HepG2 (cell line): Measurements from ENCODE around the gene MAN1C1. TPM values are rescaled to one million over a fixed set of nuclear protein-coding genes. Genes with fewer than 3 reads are reported as not detected.

ENCODE experiments used
- ATAC-seq: fragments of 200-7000 bp; cut with Tn5 transposase; 3 replicates; pipeline ENCODE4 v1.9.1; 2020; ENCODE audit warnings: mild to moderate bottlenecking, moderate library complexity
- BruUV-seq: library from RNA; stranded (reverse); fragments of 400-500 nt; replicated peaks from 2 replicates; lab custom pipeline; 2021; lab: Mats Ljungman, UMichigan
- CTCF ChIA-PET: fragments of 300-600 bp; formaldehyde crosslinking; extraction: SDS; loops from one replicate; lab custom pipeline; 2021; ENCODE audit warnings: low total read pairs, inconsistent platforms, low intra/inter-chr PET ratio; lab: Yijun Ruan, JAX
- POLR2A ChIA-PET: fragments of 350-600 bp; sonication (Branson Sonifier 250); formaldehyde crosslinking; loops from one replicate; lab custom pipeline; 2020; ENCODE audit warnings: antibody characterized with exemption, inconsistent platforms; lab: Yijun Ruan, JAX
- DNase-seq: peaks from one replicate; pipeline ENCODE4 v3.0.0-alpha.2; 2015; ENCODE audit warnings: low spot score
- FAIRE-seq: peaks from 3 replicates; lab custom pipeline; 2011; peaks lifted over from hg19 to GRCh38; lab: Jason Lieb, UNC
- H2AFZ ChIP-seq: one replicate; pipeline ENCODE4 v1.6.1; 2011; ENCODE audit warnings: low read length, inconsistent platforms
- H3K27ac ChIP-seq: fragments of 300-600 bp; 3 replicates; pipeline ENCODE4 v1.8.0; 2011; ENCODE audit warnings: mixed run types, mild to moderate bottlenecking, mixed read lengths, low read length, inconsistent platforms; ENCODE audit not compliant: insufficient read depth; ENCODE audit errors: extremely low read length
- H3K27me3 ChIP-seq, 2 experiments: fragments of 200-600 bp in 1 of 2; 2 replicates in 1 of 2; 3 replicates in 1 of 2; pipeline versions ENCODE4 v1.6.0 to v1.8.0; 2011; ENCODE audit warnings: low read length in 2 of 2, mild to moderate bottlenecking in 2 of 2, moderate library complexity in 2 of 2, inconsistent platforms in 1 of 2; ENCODE audit not compliant: insufficient read depth in 2 of 2, control insufficient read depth in 1 of 2
- H3K36me3 ChIP-seq, 2 experiments: fragments of 200-600 bp in 1 of 2; replicated peaks in 1 of 2; 2 replicates in 1 of 2; 3 replicates in 1 of 2; pipeline versions ENCODE4 v1.5.1 to v1.8.0; 2011; ENCODE audit warnings: low read length in 2 of 2, inconsistent platforms in 1 of 2; ENCODE audit not compliant: insufficient read depth in 2 of 2, control insufficient read depth in 1 of 2
- H3K4me1 ChIP-seq: 2 replicates; pipeline ENCODE4 v1.5.1; 2012; ENCODE audit warnings: low read length, inconsistent platforms; ENCODE audit not compliant: insufficient read depth
- H3K4me2 ChIP-seq: 2 replicates; pipeline ENCODE4 v1.6.0; 2011; ENCODE audit warnings: low read depth, low read length, inconsistent platforms
- H3K4me3 ChIP-seq, 3 experiments: fragments of 200-600 bp in 1 of 3; sonication (generic), shearing (Covaris generic) in 1 of 3; replicated peaks in 1 of 3; 2 replicates each; pipeline ENCODE4 v1.5.1; 2011 to 2016; ENCODE audit warnings: low read length in 3 of 3, inconsistent platforms in 2 of 3, low read depth in 2 of 3, mild to moderate bottlenecking in 2 of 3, control low read depth in 1 of 3, mixed read lengths in 1 of 3; ENCODE audit not compliant: insufficient read depth in 1 of 3
- H3K79me2 ChIP-seq: one replicate; pipeline ENCODE4 v1.6.1; 2011; ENCODE audit warnings: low read length, inconsistent platforms; ENCODE audit not compliant: insufficient read depth
- H3K9ac ChIP-seq: 2 replicates; pipeline ENCODE4 v1.6.0; 2011; ENCODE audit warnings: mild to moderate bottlenecking, low read depth, low read length, inconsistent platforms; ENCODE audit not compliant: insufficient read depth
- H3K9me3 ChIP-seq: 2 replicates; pipeline ENCODE4 v1.5.1; 2012; ENCODE audit warnings: mild to moderate bottlenecking, low read length
- H4K20me1 ChIP-seq: 2 replicates; pipeline ENCODE4 v1.6.0; 2011; ENCODE audit warnings: inconsistent platforms, mild to moderate bottlenecking, low read length, moderate library complexity; ENCODE audit not compliant: insufficient read depth
- CBFB ChIP-seq: sonication (generic); formaldehyde crosslinking; IDR thresholded peaks from 2 replicates; pipeline ENCODE4 v1.4.0; 2020; ENCODE audit warnings: missing genetic modification reagents
- CEBPB ChIP-seq: IDR thresholded peaks from 2 replicates; pipeline ENCODE4 v1.6.1; 2011; ENCODE audit warnings: low read depth, low read length, improper control_type of control experiment, borderline replicate concordance
- GATA4 ChIP-seq: sonication (generic); IDR thresholded peaks from 2 replicates; pipeline ENCODE4 v1.6.1; 2016; ENCODE audit warnings: antibody characterized with exemption, low read depth, borderline replicate concordance
- MAZ ChIP-seq, 2 experiments: sonication (generic) in 1 of 2; formaldehyde crosslinking in 1 of 2; IDR thresholded peaks; 2 replicates each; pipeline versions ENCODE4 v1.5.0 to v1.6.1; 2012 to 2020; ENCODE audit warnings: low read depth in 2 of 2, mild to moderate bottlenecking in 2 of 2, borderline replicate concordance in 1 of 2, improper control_type of control experiment in 1 of 2, low read length in 1 of 2, missing genetic modification reagents in 1 of 2, moderate library complexity in 1 of 2
- NBN ChIP-seq: fragments of 450-650 bp; conservative IDR thresholded peaks from 2 replicates; pipeline ENCODE4 v1.6.1; 2017
- NFKBIZ ChIP-seq: IDR thresholded peaks from 2 replicates; pipeline ENCODE4 v1.6.1; 2018; ENCODE audit warnings: missing genetic modification reagents, missing compliant biosample characterization
- NR1H2 ChIP-seq: sonication (generic); formaldehyde crosslinking; IDR thresholded peaks from 2 replicates; pipeline ENCODE4 v1.8.1; 2022; ENCODE audit warnings: low read depth, missing genetic modification reagents, borderline replicate concordance
- PRDM4 ChIP-seq: sonication (generic); formaldehyde crosslinking; IDR thresholded peaks from 2 replicates; pipeline ENCODE4 v1.9.0; 2021; ENCODE audit warnings: missing genetic modification reagents, borderline replicate concordance
- STAG1 ChIP-seq: sonication (generic); formaldehyde crosslinking; IDR thresholded peaks from 2 replicates; pipeline ENCODE4 v1.4.0; 2020; ENCODE audit warnings: missing genetic modification reagents
- ZBTB14 ChIP-seq: sonication (generic); formaldehyde crosslinking; IDR thresholded peaks from 2 replicates; pipeline ENCODE4 v1.4.0; 2020; ENCODE audit warnings: missing genetic modification reagents
- ZBTB3 ChIP-seq: sonication (generic); formaldehyde crosslinking; IDR thresholded peaks from 2 replicates; pipeline ENCODE4 v1.4.0; 2020; ENCODE audit warnings: low read depth, mild to moderate bottlenecking, moderate library complexity, missing genetic modification reagents, borderline replicate concordance
- ZKSCAN8 ChIP-seq: IDR thresholded peaks from 2 replicates; pipeline ENCODE4 v1.6.1; 2016; ENCODE audit warnings: borderline replicate concordance, missing genetic modification reagents, missing compliant biosample characterization
- ZNF121 ChIP-seq: sonication (generic); formaldehyde crosslinking; IDR thresholded peaks from 2 replicates; pipeline ENCODE4 v1.5.0; 2020; ENCODE audit warnings: mild to moderate bottlenecking, missing genetic modification reagents
- ZNF317 ChIP-seq: sonication (generic); formaldehyde crosslinking; IDR thresholded peaks from 2 replicates; pipeline ENCODE4 v1.5.0; 2020; ENCODE audit warnings: mild to moderate bottlenecking, missing genetic modification reagents
- ZNF337 ChIP-seq: sonication (generic); formaldehyde crosslinking; IDR thresholded peaks from 2 replicates; pipeline ENCODE4 v1.5.1; 2020; ENCODE audit warnings: missing genetic modification reagents, low read depth, mild to moderate bottlenecking, borderline replicate concordance
- ZNF556 ChIP-seq: sonication (generic); formaldehyde crosslinking; IDR thresholded peaks from 2 replicates; pipeline ENCODE4 v1.4.0; 2020; ENCODE audit warnings: mild to moderate bottlenecking, missing genetic modification reagents, borderline replicate concordance
- WGBS: methylation state at CpG from one replicate; pipeline ENCODE4 v1.1.6; 2017; ENCODE audit warnings: low lambda C conversion rate; 5-methylcytosine and 5-hydroxymethylcytosine counted together
- in situ Hi-C: cut with HindIII; loops from 2 replicates; pipeline ENCODE4 v1.10.0; 2017; ENCODE audit warnings: low pct_unique_long_range_greater_than_20kb; ENCODE audit not compliant: extremely low pct_ligation_motif_present
- intact Hi-C: fragments of 100-400 bp; cut with micrococcal nuclease; formaldehyde crosslinking; loops from one replicate; pipeline ENCODE4 v1.10.0; 2022; ENCODE audit not compliant: unreplicated experiment
- polyA plus RNA-seq, 8 experiments: library from polyadenylated mRNA; depleted of rRNA in 3 of 8; stranded (reverse) in 7 of 8; unstranded in 1 of 8; fragments of >200 nt; fragmentation: Illumina TruSeq in 4 of 8; extraction: Trizol in 4 of 8; gene quantifications; 2 replicates each; pipeline versions ENCODE4 v1.2.1 to v1.2.3, GENCODE V29; 2011 to 2016; ENCODE audit warnings: low read depth in 4 of 8, missing spikeins in 1 of 8, mixed read lengths in 1 of 8; ENCODE audit not compliant: insufficient read depth in 1 of 8
- total RNA-seq, 5 experiments: library from RNA; depleted of rRNA; stranded (reverse); fragments of >200 nt; fragmentation: Illumina TruSeq; extraction: Trizol; gene quantifications; 2 replicates each; pipeline ENCODE4 v1.2.3, GENCODE V29; 2016; ENCODE audit warnings: low read depth in 1 of 5
- TF ChIP-seq, protein P1 (sequence below): sonication (generic); formaldehyde crosslinking; IDR thresholded peaks from 2 replicates; pipeline ENCODE4 v1.5.0; 2020; ENCODE audit warnings: mild to moderate bottlenecking, missing genetic modification reagents, moderate library complexity

The MAN1C1 gene
- total and polyA plus RNA-seq, 2 of the 13 experiments (the other 11 are each of a cell fraction or from before 2014, with no cell fraction given): 0.18 to 0.49 TPM

DNA sequence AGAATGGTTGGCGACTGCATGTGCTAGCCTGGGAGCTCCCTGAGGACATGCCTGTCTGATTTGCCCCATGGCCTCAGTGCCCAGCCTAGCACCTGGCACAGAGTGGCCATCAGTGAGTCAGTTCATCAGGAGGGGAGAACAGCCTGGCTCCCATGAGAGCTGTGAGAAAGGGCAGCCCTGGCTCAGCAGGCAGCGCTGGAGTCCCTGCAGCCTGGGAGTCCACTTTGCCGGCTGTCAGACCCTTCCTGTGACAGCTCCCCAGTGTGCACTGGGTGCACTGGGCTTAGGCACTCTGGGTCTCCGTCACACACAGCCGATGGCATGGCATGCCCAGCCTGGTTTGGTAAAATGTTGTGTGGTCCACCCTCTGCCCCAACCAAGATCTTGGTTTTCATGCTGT, 44.5 kb upstream of the MAN1C1 start (continued):
- TF ChIP-seq PRDM4 (CRISPR knock-in tag) (no peak), ZBTB14 (no peak), ZNF121 (no peak), CEBPB (no peak), GATA4 (no peak), CBFB (CRISPR knock-in tag) (no peak), NFKBIZ (CRISPR knock-in tag) (no peak)

DNA sequence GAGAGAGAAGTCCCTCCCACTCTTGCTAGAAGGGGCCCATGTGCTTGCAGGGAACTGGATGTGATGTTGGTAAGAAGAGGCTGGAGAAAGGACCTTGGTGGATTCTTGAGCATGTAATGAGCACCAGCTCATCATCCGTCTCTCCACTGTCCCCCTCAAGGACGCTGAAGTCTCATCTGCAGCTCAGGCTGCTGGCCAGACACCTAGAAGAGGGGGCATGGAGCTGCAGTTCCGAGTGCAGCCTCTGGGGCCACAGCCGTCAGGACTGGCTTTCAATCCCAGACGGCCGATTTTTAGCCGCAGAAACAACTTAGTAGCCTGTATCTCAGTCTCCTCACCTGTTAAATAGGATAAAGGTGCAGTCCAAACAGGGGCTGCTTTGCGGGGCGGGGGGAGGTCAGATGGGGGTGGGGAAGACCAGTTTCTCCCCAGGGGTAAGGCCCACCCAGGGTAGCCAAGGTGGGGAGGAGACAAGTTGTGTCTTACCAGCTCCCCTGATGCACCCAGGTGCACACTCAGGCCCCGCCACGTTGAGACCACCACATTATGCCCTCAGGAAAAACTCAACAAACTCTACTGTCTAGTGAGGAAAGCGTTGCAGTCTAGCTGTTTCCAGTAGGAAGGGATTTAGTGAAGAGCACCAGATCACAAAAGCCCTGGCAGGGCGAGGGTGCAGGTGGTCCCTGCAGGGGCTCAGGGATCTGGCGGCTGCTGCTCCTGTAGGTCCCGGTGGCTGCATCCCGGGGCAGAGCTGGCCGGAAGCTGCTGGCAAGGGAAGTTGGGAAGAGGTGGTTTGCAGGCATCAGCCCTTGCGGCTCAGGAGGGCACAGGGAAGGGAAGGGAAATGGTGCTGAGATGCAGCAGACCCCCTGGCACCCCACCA, 43.6 kb upstream of the MAN1C1 start:
- 22% methylated on average over 10 of the region's 18 CpGs for WGBS
- FAIRE-seq (peak; percentile 64), DNase-seq (no peak), ATAC-seq (peak; percentile 84)
- intact Hi-C loops: no loop called here
- no peak overlapping the region for H2AFZ ChIP-seq
- peaks cover 32% of the 10 kb centered on the region for H3K4me1 ChIP-seq
- peak overlapping the region in 2 of 3 experiments; percentile 33 to 52; a peak in 4 of 6 replicates for H3K4me3 ChIP-seq
- no peaks in the 10 kb centered on the region for H3K9me3 ChIP-seq
- POLR2A ChIA-PET: no interaction called here
- no peaks in the 10 kb centered on the region for H3K79me2 ChIP-seq
- in situ Hi-C loops: no loop called here
- H3K9ac ChIP-seq: no peak overlapping the region
- H4K20me1 ChIP-seq: no peaks in the 10 kb centered on the region
- CTCF ChIA-PET: no interaction called here
- BruUV-seq: no TSS peak
- H3K27me3 ChIP-seq: peaks cover 0 to 3% of the 10 kb centered on the region in 2 experiments; a peak in 3 of 5 replicates
- H3K36me3 ChIP-seq: no peaks in the 10 kb centered on the region
- H3K4me2 ChIP-seq: peak overlapping the region; percentile 67
- no peak overlapping the region for H3K27ac ChIP-seq
- no peak for TF ChIP-seq ZBTB3 (CRISPR knock-in tag)
- no peak for TF ChIP-seq NR1H2 (CRISPR knock-in tag)
- 0 out of 2 replicates have a peak, but pooled peaks have one; percentile 26 for TF ChIP-seq STAG1 (CRISPR knock-in tag)
- no peak for TF ChIP-seq MAZ (IDR thresholded peaks at IDR 0.05; ENCODE audit: borderline replicate concordance, low read depth, low read length)
- no peak for TF ChIP-seq MAZ (CRISPR knock-in tag; IDR thresholded peaks at IDR 0.05; ENCODE audit: low read depth)
- no peak for TF ChIP-seq ZNF317 (CRISPR knock-in tag)
- TF ChIP-seq ZNF337 (CRISPR knock-in tag): no peak
- TF ChIP-seq, protein P1, sequence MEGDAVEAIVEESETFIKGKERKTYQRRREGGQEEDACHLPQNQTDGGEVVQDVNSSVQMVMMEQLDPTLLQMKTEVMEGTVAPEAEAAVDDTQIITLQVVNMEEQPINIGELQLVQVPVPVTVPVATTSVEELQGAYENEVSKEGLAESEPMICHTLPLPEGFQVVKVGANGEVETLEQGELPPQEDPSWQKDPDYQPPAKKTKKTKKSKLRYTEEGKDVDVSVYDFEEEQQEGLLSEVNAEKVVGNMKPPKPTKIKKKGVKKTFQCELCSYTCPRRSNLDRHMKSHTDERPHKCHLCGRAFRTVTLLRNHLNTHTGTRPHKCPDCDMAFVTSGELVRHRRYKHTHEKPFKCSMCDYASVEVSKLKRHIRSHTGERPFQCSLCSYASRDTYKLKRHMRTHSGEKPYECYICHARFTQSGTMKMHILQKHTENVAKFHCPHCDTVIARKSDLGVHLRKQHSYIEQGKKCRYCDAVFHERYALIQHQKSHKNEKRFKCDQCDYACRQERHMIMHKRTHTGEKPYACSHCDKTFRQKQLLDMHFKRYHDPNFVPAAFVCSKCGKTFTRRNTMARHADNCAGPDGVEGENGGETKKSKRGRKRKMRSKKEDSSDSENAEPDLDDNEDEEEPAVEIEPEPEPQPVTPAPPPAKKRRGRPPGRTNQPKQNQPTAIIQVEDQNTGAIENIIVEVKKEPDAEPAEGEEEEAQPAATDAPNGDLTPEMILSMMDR (CRISPR knock-in tag): peak; percentile 62
- no peak for TF ChIP-seq ZKSCAN8 (CRISPR knock-in tag)
- TF ChIP-seq NBN: no peak
- TF ChIP-seq ZNF556: 0 out of 2 replicates have a peak, but pooled peaks have one; percentile 35
